Neural cell (in vitro differentiated cells): ENCODE measurements around the gene SAMD14.

ENCODE experiments used
- CTCF ChIP-seq: fragments of 450-650 bp; IDR thresholded peaks from 2 replicates; pipeline ENCODE4 v1.5.1; 2014; ENCODE audit warnings: antibody characterized with exemption, mild to moderate bottlenecking, moderate library complexity; ENCODE audit not compliant: poor library complexity, severe bottlenecking
- EP300 ChIP-seq: fragments of 450-650 bp; conservative IDR thresholded peaks from 2 replicates; pipeline ENCODE4 v1.6.1; 2014; ENCODE audit warnings: antibody characterized with exemption, mild to moderate bottlenecking, moderate library complexity; ENCODE audit not compliant: poor library complexity, severe bottlenecking
- EZH2 ChIP-seq: fragments of 200-600, 300-800 bp; shearing (Covaris generic), sonication (generic); IDR thresholded peaks from 2 replicates; pipeline ENCODE4 v1.6.1; 2014; ENCODE audit warnings: antibody characterized with exemption, low read length, borderline replicate concordance, mild to moderate bottlenecking; ENCODE audit not compliant: insufficient read depth, poor library complexity, severe bottlenecking
- MXI1 ChIP-seq: fragments of 450-650 bp; conservative IDR thresholded peaks from 2 replicates; pipeline ENCODE4 v1.6.1; 2014; ENCODE audit warnings: antibody characterized with exemption, mild to moderate bottlenecking; ENCODE audit not compliant: poor library complexity, severe bottlenecking
- POLR2AphosphoS5 ChIP-seq: IDR thresholded peaks from 2 replicates; pipeline ENCODE4 v1.6.1; 2012
- RAD21 ChIP-seq: fragments of 450-650 bp; conservative IDR thresholded peaks from 2 replicates; pipeline ENCODE4 v1.6.1; 2014; ENCODE audit warnings: antibody characterized with exemption, mild to moderate bottlenecking, moderate library complexity
- SMC3 ChIP-seq: fragments of 450-650 bp; conservative IDR thresholded peaks from 2 replicates; pipeline ENCODE4 v1.6.1; 2014; ENCODE audit warnings: antibody characterized with exemption, mild to moderate bottlenecking, moderate library complexity; ENCODE audit not compliant: poor library complexity
- TAF1 ChIP-seq: IDR thresholded peaks from 2 replicates; pipeline ENCODE4 v1.6.1; 2012; ENCODE audit warnings: low read depth

GRCh38 chr17:50105811-50106210 lies 24.1 kb downstream of the SAMD14 start:
- TF ChIP-seq CTCF (no peak), EP300 (no peak), POLR2AphosphoS5 (peak; percentile 23), RAD21 (no peak), MXI1 (no peak), TAF1 (no peak), SMC3 (no peak), EZH2 (no peak)
